Subcutaneous abdominal adipose tissue (tissue), 5 donors: ENCODE data around the gene TMC8.
"Not testable (repeated sequence)": the region's sequence is repeated elsewhere in the genome, so short reads cannot be mapped to it uniquely, and the experiment has no call there.

ENCODE experiments used
- H3K27ac ChIP-seq: one replicate; pipeline ENCODE4 v1.7.0; 2013; ENCODE audit warnings: low read depth, mild to moderate bottlenecking, inconsistent platforms, low read length, moderate library complexity
- H3K27me3 ChIP-seq, 5 donors: one replicate each; pipeline ENCODE4 v1.7.0; 2013; ENCODE audit warnings: low read length in 5 of 5, inconsistent platforms in 1 of 5; ENCODE audit not compliant: control insufficient read depth in 5 of 5, insufficient read depth in 4 of 5
- H3K36me3 ChIP-seq, 5 donors: one replicate each; pipeline ENCODE4 v1.7.0; 2013; ENCODE audit warnings: low read length in 5 of 5; ENCODE audit not compliant: control insufficient read depth in 5 of 5, insufficient read depth in 5 of 5
- H3K4me1 ChIP-seq, 5 donors: one replicate each; pipeline ENCODE4 v1.7.0; 2013; ENCODE audit warnings: low read length in 5 of 5, mild to moderate bottlenecking in 3 of 5, moderate library complexity in 1 of 5; ENCODE audit not compliant: control insufficient read depth in 5 of 5, insufficient read depth in 5 of 5
- H3K4me3 ChIP-seq, 5 donors: one replicate each; pipeline ENCODE4 v1.7.0; 2013; ENCODE audit warnings: low read length in 5 of 5, low read depth in 1 of 5
- H3K9ac ChIP-seq, 5 donors: one replicate each; pipeline ENCODE4 v1.7.0; 2013; ENCODE audit warnings: low read length in 5 of 5, mild to moderate bottlenecking in 4 of 5, moderate library complexity in 3 of 5
- H3K9me3 ChIP-seq, 5 donors: one replicate each; pipeline ENCODE4 v1.7.0; 2013; ENCODE audit warnings: low read length in 5 of 5; ENCODE audit not compliant: control insufficient read depth in 5 of 5
- donor health status: healthy.
- donor health status: healthy.
- donor health status: healthy.
- donor health status: healthy.
- donor health status: healthy.

TMC8 gene, protein sequence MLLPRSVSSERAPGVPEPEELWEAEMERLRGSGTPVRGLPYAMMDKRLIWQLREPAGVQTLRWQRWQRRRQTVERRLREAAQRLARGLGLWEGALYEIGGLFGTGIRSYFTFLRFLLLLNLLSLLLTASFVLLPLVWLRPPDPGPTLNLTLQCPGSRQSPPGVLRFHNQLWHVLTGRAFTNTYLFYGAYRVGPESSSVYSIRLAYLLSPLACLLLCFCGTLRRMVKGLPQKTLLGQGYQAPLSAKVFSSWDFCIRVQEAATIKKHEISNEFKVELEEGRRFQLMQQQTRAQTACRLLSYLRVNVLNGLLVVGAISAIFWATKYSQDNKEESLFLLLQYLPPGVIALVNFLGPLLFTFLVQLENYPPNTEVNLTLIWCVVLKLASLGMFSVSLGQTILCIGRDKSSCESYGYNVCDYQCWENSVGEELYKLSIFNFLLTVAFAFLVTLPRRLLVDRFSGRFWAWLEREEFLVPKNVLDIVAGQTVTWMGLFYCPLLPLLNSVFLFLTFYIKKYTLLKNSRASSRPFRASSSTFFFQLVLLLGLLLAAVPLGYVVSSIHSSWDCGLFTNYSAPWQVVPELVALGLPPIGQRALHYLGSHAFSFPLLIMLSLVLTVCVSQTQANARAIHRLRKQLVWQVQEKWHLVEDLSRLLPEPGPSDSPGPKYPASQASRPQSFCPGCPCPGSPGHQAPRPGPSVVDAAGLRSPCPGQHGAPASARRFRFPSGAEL

DNA sequence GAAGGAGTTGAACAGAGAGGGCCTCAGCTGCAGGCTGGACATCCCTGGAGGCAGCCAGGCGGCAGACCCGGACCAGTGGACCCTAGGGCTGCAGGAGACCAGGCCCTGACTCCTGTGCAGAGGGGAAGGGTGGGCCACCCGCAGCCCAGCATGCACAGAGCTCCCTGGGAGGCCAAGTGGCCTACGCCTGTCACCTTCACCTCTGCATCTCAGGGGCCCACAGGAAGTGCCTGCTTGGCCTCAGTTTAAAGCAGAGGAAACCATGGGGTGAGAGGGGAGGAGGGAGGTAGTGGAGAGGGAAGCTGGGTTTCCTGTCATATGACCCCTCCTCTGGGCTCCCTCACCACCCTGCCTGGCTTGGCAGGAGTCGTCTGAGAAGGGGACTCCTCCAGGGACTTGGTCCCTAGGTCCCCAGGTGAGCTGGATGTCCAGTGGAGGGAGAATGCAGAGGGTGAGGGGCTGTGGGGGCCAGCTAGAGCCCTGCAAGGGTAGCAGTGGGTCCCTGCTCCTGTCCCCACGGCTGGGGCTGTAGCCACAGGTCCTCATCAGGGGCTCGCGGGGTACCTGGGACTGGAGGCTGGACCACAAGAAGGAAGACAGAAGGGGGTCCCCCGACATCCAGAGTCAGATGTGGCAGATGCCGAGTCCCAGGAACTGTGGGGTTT lies at the start of gene TMC8:
Gene TMC8, plus strand, starts transcription at position 335 of the 665 bp plus-strand sequence. CDS start 818 bp downstream, outside the sequence.
- peaks cover 12 to 84% (median 74%) of the 10 kb centered on the region in 5 donors for H3K4me1 ChIP-seq
- H3K27me3 ChIP-seq: peaks cover 0 to 12% (median 0%) of the 10 kb centered on the region in 5 donors
- peaks cover 0 to 13% (median 0%) of the 10 kb centered on the region in 5 donors for H3K36me3 ChIP-seq
- peak within 1 kb of the TSS; percentile 46 for H3K27ac ChIP-seq
- no peaks in the 10 kb centered on the region for H3K9me3 ChIP-seq
- H3K4me3 ChIP-seq: peak within 1 kb of the TSS; percentile 3 to 55 (median 25)
- H3K9ac ChIP-seq: no peak within 1 kb of the TSS

DNA sequence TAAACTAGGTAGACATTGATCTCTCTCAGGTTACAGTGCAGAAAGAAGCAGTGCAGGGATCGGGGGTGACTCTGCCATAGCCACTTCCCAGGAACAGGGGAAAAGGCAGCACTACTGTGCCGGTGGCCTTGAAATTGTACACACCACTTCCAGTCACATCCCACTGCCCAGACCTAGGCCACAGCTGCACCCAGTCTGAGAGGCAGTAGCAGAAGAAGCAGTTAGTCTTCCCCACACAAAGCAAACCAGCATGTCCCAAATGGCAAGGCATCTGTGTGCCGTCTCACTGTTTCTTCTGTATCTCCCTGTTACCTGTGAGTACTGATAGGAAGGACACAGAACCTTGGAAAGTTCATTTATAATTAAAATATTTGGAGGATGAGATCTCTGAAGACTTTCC lies 49.0 kb upstream of the TMC8 start:
- Histone ChIP-seq H3K27me3 (no peaks in the 10 kb centered on the region), H3K4me1 (peaks cover 0 to 3% (median 0%) of the 10 kb centered on the region in 5 donors), H3K9ac (no peak overlapping the region), H3K36me3 (peaks cover 20 to 84% (median 59%) of the 10 kb centered on the region in 5 donors), H3K4me3 (no peak overlapping the region), H3K9me3 (no peaks in the 10 kb centered on the region), H3K27ac (no peak overlapping the region)

DNA sequence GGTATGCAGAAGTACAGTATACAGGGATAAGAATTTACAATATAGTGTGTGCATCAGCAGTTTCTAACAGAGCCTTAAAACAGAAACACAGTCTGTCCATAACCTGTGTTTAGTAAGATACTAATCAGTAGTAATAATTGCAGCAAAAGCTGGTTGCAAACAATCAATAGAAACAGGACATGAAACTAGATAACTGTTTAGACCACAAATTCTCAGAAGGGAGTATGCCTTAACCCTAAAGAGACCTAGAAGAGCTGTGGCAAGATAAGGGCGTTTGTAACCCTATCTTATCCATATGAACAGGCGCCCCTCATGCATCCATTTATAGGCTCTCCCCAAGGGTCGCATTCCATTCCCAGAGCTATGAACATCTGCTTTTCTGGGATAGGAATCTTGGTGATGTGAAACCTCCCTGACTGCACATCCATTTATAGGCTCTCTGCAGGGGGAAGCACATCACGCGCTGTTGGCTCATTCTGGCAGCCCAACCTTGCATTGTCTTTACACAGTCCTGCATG lies 48.2 kb upstream of the TMC8 start:
- H3K27ac ChIP-seq, H3K9ac ChIP-seq: not testable (repeated sequence)
- peaks cover 18 to 84% (median 59%) of the 10 kb centered on the region in 5 donors for H3K36me3 ChIP-seq

GRCh38 chr17:78082988-78083387 lies 47.6 kb upstream of the TMC8 start:
- Histone ChIP-seq H3K9ac (no peak overlapping the region), H3K27me3 (no peaks in the 10 kb centered on the region), H3K27ac (no peak overlapping the region), H3K9me3 (no peaks in the 10 kb centered on the region), H3K36me3 (peaks cover 20 to 84% (median 59%) of the 10 kb centered on the region in 5 donors), H3K4me3 (no peak overlapping the region), H3K4me1 (no peaks in the 10 kb centered on the region)

More for the DNA sequence above, 48.2 kb upstream of the TMC8 start:
- not testable (repeated sequence) for H3K27me3 ChIP-seq, H3K4me3 ChIP-seq, H3K4me1 ChIP-seq, H3K9me3 ChIP-seq

- Histone ChIP-seq H3K36me3 (peaks cover 16 to 73% (median 58%) of the 10 kb centered on the region in 5 donors), H3K27ac (no peak overlapping the region), H3K4me3 (no peak overlapping the region), H3K9ac (no peak overlapping the region), H3K9me3 (no peaks in the 10 kb centered on the region), H3K27me3 (no peaks in the 10 kb centered on the region), H3K4me1 (peaks cover 0 to 8% (median 0%) of the 10 kb centered on the region in 5 donors)
Observed at GRCh38 chr17:78086740-78087139, 43.8 kb upstream of the TMC8 start.

DNA sequence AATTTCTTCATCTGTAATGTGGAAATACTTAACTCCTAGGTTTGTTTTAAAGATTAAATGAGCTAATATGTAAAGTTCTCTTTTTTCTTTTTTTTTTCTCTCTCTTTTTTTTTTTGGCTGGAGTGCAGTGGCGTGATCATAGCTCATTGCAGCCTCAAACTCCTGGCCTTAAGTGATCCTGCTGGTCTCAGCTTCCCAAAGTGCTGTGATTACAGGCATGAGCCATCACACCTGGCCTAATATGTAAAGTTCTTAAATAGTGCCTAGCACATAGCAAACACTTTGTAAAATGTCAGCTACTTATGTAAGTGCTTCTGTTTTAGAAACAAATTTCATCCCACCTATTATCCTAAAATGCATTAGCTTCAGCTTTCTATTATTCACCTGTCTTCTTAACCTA lies 42.0 kb upstream of the TMC8 start:
- no peak overlapping the region for H3K9ac ChIP-seq
- H3K27ac ChIP-seq: no peak overlapping the region
- no peaks in the 10 kb centered on the region for H3K9me3 ChIP-seq
- H3K4me1 ChIP-seq: peaks cover 0 to 8% (median 0%) of the 10 kb centered on the region in 5 donors
- no peak overlapping the region for H3K4me3 ChIP-seq
- peaks cover 22 to 75% (median 69%) of the 10 kb centered on the region in 5 donors for H3K36me3 ChIP-seq
- H3K27me3 ChIP-seq: no peaks in the 10 kb centered on the region

DNA sequence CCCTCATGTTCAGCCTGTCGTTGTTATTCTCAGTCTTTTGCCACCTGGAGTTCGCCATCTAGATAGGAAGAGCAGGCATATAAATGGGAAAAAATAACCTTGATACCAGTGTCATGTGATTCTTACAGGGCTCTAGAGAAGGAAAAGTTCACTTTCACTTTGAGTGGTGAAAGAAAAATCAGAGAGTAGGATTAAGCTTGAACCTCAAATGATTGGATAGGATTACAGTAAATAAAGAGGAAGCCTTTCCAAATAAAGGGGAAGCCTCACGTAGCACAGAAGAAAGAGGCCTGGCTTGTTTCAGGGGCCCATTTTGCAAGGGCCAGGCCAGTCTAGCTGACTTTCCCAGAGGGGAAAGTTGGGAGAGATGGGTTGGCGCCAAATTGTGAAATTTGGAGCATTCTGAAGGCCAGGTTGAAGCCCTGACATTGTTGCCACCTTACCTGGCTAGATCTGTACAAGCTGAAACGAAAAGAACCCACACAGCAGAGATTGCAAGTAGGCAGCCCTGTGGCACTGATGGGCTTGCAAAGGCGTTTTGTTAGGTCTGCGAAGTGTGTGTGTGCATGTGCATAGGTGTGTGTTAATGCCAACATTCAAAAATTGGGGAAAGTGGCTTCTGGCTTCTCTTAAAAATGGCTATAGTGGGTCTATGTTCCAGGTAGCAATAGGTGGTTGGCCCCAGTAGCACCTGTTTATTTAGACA lies 40.8 kb upstream of the TMC8 start:
- Histone ChIP-seq H3K9ac (no peak overlapping the region), H3K36me3 (peaks cover 22 to 79% (median 78%) of the 10 kb centered on the region in 5 donors), H3K9me3 (no peaks in the 10 kb centered on the region), H3K4me1 (peaks cover 0 to 8% (median 0%) of the 10 kb centered on the region in 5 donors), H3K27ac (no peak overlapping the region), H3K27me3 (no peaks in the 10 kb centered on the region), H3K4me3 (no peak overlapping the region)

GRCh38 chr17:78092794-78093324 lies 37.7 kb upstream of the TMC8 start:
- peaks cover 14 to 94% (median 83%) of the 10 kb centered on the region in 5 donors for H3K36me3 ChIP-seq

GRCh38 chr17:78095035-78095434 lies 35.5 kb upstream of the TMC8 start:
- Histone ChIP-seq H3K27ac (no peak overlapping the region), H3K27me3 (no peaks in the 10 kb centered on the region), H3K4me1 (peaks cover 0 to 2% (median 0%) of the 10 kb centered on the region in 5 donors), H3K36me3 (peaks cover 9 to 97% (median 88%) of the 10 kb centered on the region in 5 donors), H3K9me3 (no peaks in the 10 kb centered on the region), H3K4me3 (no peak overlapping the region), H3K9ac (no peak overlapping the region)

More at GRCh38 chr17:78092794-78093324, 37.7 kb upstream of the TMC8 start:
- H3K4me3 ChIP-seq: no peak overlapping the region
- H3K27ac ChIP-seq: no peak overlapping the region
- no peaks in the 10 kb centered on the region for H3K27me3 ChIP-seq
- peaks cover 0 to 8% (median 0%) of the 10 kb centered on the region in 5 donors for H3K4me1 ChIP-seq
- H3K9ac ChIP-seq: no peak overlapping the region
- H3K9me3 ChIP-seq: no peaks in the 10 kb centered on the region
